ENCODE results near the gene NOC4L.

Gene NOC4L

DNA sequence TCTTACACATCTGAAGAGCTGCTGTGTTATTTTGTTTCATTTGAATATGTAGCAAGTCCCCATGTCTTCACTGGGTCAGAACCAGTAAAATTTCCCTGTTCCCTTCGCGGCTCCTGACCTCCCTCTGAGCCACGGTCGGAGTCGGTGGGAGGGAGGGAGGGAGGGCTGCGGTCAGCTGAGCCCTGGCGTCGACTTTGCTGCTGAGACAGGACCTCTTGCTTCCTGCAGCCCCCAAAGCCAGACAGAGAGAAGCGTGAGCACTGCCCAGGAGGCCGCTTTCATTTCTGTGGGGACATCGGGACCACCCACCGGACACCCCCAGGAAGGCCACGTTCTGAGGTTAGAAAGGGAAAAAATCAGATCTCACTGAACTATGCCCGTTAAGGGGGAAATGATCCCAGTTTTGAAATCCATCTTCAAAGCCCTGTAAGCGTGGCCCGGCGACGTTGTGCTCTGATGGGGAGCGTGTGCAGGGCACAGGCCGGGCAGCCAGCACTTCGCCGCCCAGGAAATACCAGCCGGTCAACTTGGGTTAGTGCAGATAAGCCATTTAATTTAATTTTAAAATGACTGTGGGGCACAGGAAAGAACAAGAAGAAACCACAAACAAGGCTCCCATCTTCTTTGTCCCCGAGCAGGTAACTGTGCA, 42.1 kb downstream of the NOC4L start:
- no peak for TF ChIP-seq TEAD4 (IDR thresholded peaks at IDR 0.05)
- TF ChIP-seq REST (IDR thresholded peaks at IDR 0.05; ENCODE audit: low read depth): no peak
- no peak for TF ChIP-seq CEBPB (IDR thresholded peaks at IDR 0.05)
- no peak for TF ChIP-seq YY1 (IDR thresholded peaks at IDR 0.05; ENCODE audit: low read depth)
- no peak for TF ChIP-seq CREB1 (IDR thresholded peaks at IDR 0.05; ENCODE audit: low read depth)
- TF ChIP-seq USF1 (IDR thresholded peaks at IDR 0.05): no peak
- TF ChIP-seq TAF1 (IDR thresholded peaks at IDR 0.05; ENCODE audit: low read depth): no peak
- TF ChIP-seq EGR1 (IDR thresholded peaks at IDR 0.05): no peak
- TF ChIP-seq NFIC (IDR thresholded peaks at IDR 0.05): no peak
- TF ChIP-seq, protein P1, sequence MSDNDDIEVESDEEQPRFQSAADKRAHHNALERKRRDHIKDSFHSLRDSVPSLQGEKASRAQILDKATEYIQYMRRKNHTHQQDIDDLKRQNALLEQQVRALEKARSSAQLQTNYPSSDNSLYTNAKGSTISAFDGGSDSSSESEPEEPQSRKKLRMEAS (IDR thresholded peaks at IDR 0.05): no peak
- no peak for TF ChIP-seq ZBTB7A (IDR thresholded peaks at IDR 0.05; ENCODE audit: low read depth)
- TF ChIP-seq RAD21 (IDR thresholded peaks at IDR 0.05; ENCODE audit: low read depth): no peak
- TF ChIP-seq FOXM1 (IDR thresholded peaks at IDR 0.05; ENCODE audit: borderline replicate concordance, low read depth): no peak
- no peak for TF ChIP-seq TCF12 (IDR thresholded peaks at IDR 0.05; ENCODE audit: low read depth)
- no peak for TF ChIP-seq EP300 (IDR thresholded peaks at IDR 0.05; ENCODE audit: borderline replicate concordance)

GRCh38 chr12:132186857-132187620, 42.8 kb downstream of the NOC4L start:
- TF ChIP-seq EGR1 (IDR thresholded peaks at IDR 0.05) (no peak), REST (IDR thresholded peaks at IDR 0.05; ENCODE audit: low read depth) (no peak), ZBTB7A (IDR thresholded peaks at IDR 0.05; ENCODE audit: low read depth) (no peak), CEBPB (IDR thresholded peaks at IDR 0.05) (no peak), TCF12 (IDR thresholded peaks at IDR 0.05; ENCODE audit: low read depth) (no peak), RAD21 (IDR thresholded peaks at IDR 0.05; ENCODE audit: low read depth) (no peak), EP300 (IDR thresholded peaks at IDR 0.05; ENCODE audit: borderline replicate concordance) (no peak), YY1 (IDR thresholded peaks at IDR 0.05; ENCODE audit: low read depth) (no peak), FOXM1 (IDR thresholded peaks at IDR 0.05; ENCODE audit: borderline replicate concordance, low read depth) (no peak), TEAD4 (IDR thresholded peaks at IDR 0.05) (no peak), USF1 (IDR thresholded peaks at IDR 0.05) (no peak), NFIC (IDR thresholded peaks at IDR 0.05) (no peak), CREB1 (IDR thresholded peaks at IDR 0.05; ENCODE audit: low read depth) (no peak), TAF1 (IDR thresholded peaks at IDR 0.05; ENCODE audit: low read depth) (no peak)
- TF ChIP-seq, protein P1 (IDR thresholded peaks at IDR 0.05): no peak

GRCh38 chr12:132187646-132188450, 43.6 kb downstream of the NOC4L start:
- TF ChIP-seq TCF12 (IDR thresholded peaks at IDR 0.05; ENCODE audit: low read depth) (no peak), EGR1 (IDR thresholded peaks at IDR 0.05) (no peak), TEAD4 (IDR thresholded peaks at IDR 0.05) (no peak)

GRCh38 chr12:132188451-132188901, 44.2 kb downstream of the NOC4L start:
- no peak for TF ChIP-seq FOXM1 (IDR thresholded peaks at IDR 0.05; ENCODE audit: borderline replicate concordance, low read depth)
- no peak for TF ChIP-seq CREB1 (IDR thresholded peaks at IDR 0.05; ENCODE audit: low read depth)
- TF ChIP-seq USF1 (IDR thresholded peaks at IDR 0.05): no peak
- TF ChIP-seq EP300 (IDR thresholded peaks at IDR 0.05; ENCODE audit: borderline replicate concordance): no peak
- no peak for TF ChIP-seq CEBPB (IDR thresholded peaks at IDR 0.05)
- no peak for TF ChIP-seq REST (IDR thresholded peaks at IDR 0.05; ENCODE audit: low read depth)
- no peak for TF ChIP-seq TCF12 (IDR thresholded peaks at IDR 0.05; ENCODE audit: low read depth)
- no peak for TF ChIP-seq NFIC (IDR thresholded peaks at IDR 0.05)
- TF ChIP-seq EGR1 (IDR thresholded peaks at IDR 0.05): no peak
- no peak for TF ChIP-seq YY1 (IDR thresholded peaks at IDR 0.05; ENCODE audit: low read depth)
- no peak for TF ChIP-seq TEAD4 (IDR thresholded peaks at IDR 0.05)
- TF ChIP-seq, protein P1 (IDR thresholded peaks at IDR 0.05): no peak
- no peak for TF ChIP-seq RAD21 (IDR thresholded peaks at IDR 0.05; ENCODE audit: low read depth)
- no peak for TF ChIP-seq ZBTB7A (IDR thresholded peaks at IDR 0.05; ENCODE audit: low read depth)
- TF ChIP-seq TAF1 (IDR thresholded peaks at IDR 0.05; ENCODE audit: low read depth): no peak

Measured in Ishikawa (cell line).